KMS-11 (cell line): ENCODE results near the gene ZNF484.
"Not testable (repeated sequence)": the region's sequence is repeated elsewhere in the genome, so short reads cannot be mapped to it uniquely, and the experiment has no call there.

Experiments used
- H2AFZ ChIP-seq: fragments of 200-600 bp; sonication (generic); 2 replicates; pipeline ENCODE4 v1.6.1; 2016; ENCODE audit warnings: antibody characterized with exemption, mixed run types, low read depth
- H3K27ac ChIP-seq: fragments of 200-600 bp; sonication (generic); 2 replicates; pipeline ENCODE4 v1.6.1; 2016; ENCODE audit warnings: mild to moderate bottlenecking, mixed run types
- H3K27me3 ChIP-seq: fragments of 200-600 bp; sonication (generic); 2 replicates; pipeline ENCODE4 v1.6.1; 2017; ENCODE audit warnings: mild to moderate bottlenecking, low read depth, mixed run types, moderate library complexity; ENCODE audit not compliant: insufficient read depth
- H3K36me3 ChIP-seq: fragments of 200-600 bp; sonication (generic); 2 replicates; pipeline ENCODE4 v1.6.1; 2017; ENCODE audit warnings: mild to moderate bottlenecking, mixed run types; ENCODE audit not compliant: insufficient read depth
- H3K4me1 ChIP-seq: fragments of 200-600 bp; sonication (generic); 2 replicates; pipeline ENCODE4 v1.6.1; 2016; ENCODE audit warnings: mild to moderate bottlenecking, low read depth, mixed run types; ENCODE audit not compliant: poor library complexity, severe bottlenecking
- H3K4me2 ChIP-seq: fragments of 200-600 bp; sonication (generic); 2 replicates; pipeline ENCODE4 v1.7.0; 2016; ENCODE audit warnings: mild to moderate bottlenecking, mixed run types
- H3K4me3 ChIP-seq: fragments of 200-600 bp; sonication (generic); IDR thresholded peaks from 2 replicates; pipeline ENCODE4 v1.6.1; 2017; ENCODE audit warnings: low read depth, low read length, mixed read lengths; ENCODE audit not compliant: insufficient read depth
- H3K79me2 ChIP-seq: fragments of 200-600 bp; sonication (generic); 2 replicates; pipeline ENCODE4 v1.6.1; 2016; ENCODE audit warnings: low read depth, mixed run types; ENCODE audit not compliant: insufficient read depth
- H3K9ac ChIP-seq: fragments of 200-600 bp; sonication (generic); 2 replicates; pipeline ENCODE4 v1.6.1; 2016; ENCODE audit warnings: mild to moderate bottlenecking, mixed run types
- H4K20me1 ChIP-seq: fragments of 200-600 bp; sonication (generic); 2 replicates; pipeline ENCODE4 v1.6.1; 2016; ENCODE audit warnings: mild to moderate bottlenecking, mixed run types; ENCODE audit not compliant: insufficient read depth
- CTCF ChIP-seq: fragments of 200-600 bp; sonication (generic); conservative IDR thresholded peaks from 2 replicates; pipeline ENCODE4 v1.6.1; 2017; ENCODE audit warnings: low read depth, mild to moderate bottlenecking, antibody characterized with exemption, low read length, moderate library complexity, mixed read lengths

ZNF484 gene

GRCh38 chr9:92877531-92878430 is at the start of gene ZNF484:
Gene ZNF484, minus strand, starts transcription at chr9:92878038. Its CDS starts 3,009 bp downstream, at chr9:92875029.
- Histone ChIP-seq H2AFZ (peak within 1 kb of the TSS; percentile 90), H3K36me3 (no peaks in the 10 kb centered on the region), H3K4me1 (peaks cover 30% of the 10 kb centered on the region), H3K27me3 (no peaks in the 10 kb centered on the region), H3K4me2 (peak within 1 kb of the TSS; percentile 89), H3K9ac (peak within 1 kb of the TSS; percentile 76), H3K27ac (peak within 1 kb of the TSS; percentile 51), H3K4me3 (no peak within 1 kb of the TSS), H4K20me1 (no peaks in the 10 kb centered on the region), H3K79me2 (peaks cover 41% of the 10 kb centered on the region)
- no peak for TF ChIP-seq CTCF

- Histone ChIP-seq H3K36me3 (no peaks in the 10 kb centered on the region), H3K27me3 (no peaks in the 10 kb centered on the region), H3K9ac (no peak overlapping the region), H3K4me2 (no peak overlapping the region), H2AFZ (no peak overlapping the region), H3K79me2 (no peaks in the 10 kb centered on the region), H3K4me1 (no peaks in the 10 kb centered on the region), H3K4me3 (no peak overlapping the region), H4K20me1 (no peaks in the 10 kb centered on the region), H3K27ac (no peak overlapping the region)
- no peak for TF ChIP-seq CTCF
These were observed 42.6 kb upstream of the ZNF484 start for GRCh38 chr9:92920437-92920836.

GRCh38 chr9:92917176-92917800 is 39.5 kb upstream of the ZNF484 start:
- H3K27ac ChIP-seq: no peak overlapping the region
- H3K4me1 ChIP-seq: no peaks in the 10 kb centered on the region
- no peak overlapping the region for H3K9ac ChIP-seq
- no peaks in the 10 kb centered on the region for H3K27me3 ChIP-seq
- no peaks in the 10 kb centered on the region for H3K79me2 ChIP-seq
- H3K4me2 ChIP-seq: no peak overlapping the region
- no peaks in the 10 kb centered on the region for H3K36me3 ChIP-seq
- TF ChIP-seq CTCF: no peak
- H4K20me1 ChIP-seq: no peaks in the 10 kb centered on the region
- no peak overlapping the region for H3K4me3 ChIP-seq
- no peak overlapping the region for H2AFZ ChIP-seq

- no peak overlapping the region for H3K4me3 ChIP-seq
- H3K27ac ChIP-seq: no peak overlapping the region
- peaks cover 9% of the 10 kb centered on the region for H3K4me1 ChIP-seq
- H3K9ac ChIP-seq: no peak overlapping the region
- H3K36me3 ChIP-seq: no peaks in the 10 kb centered on the region
- no peak overlapping the region for H3K4me2 ChIP-seq
- no peak overlapping the region for H2AFZ ChIP-seq
- H3K27me3 ChIP-seq: no peaks in the 10 kb centered on the region
- H3K79me2 ChIP-seq: no peaks in the 10 kb centered on the region
- no peaks in the 10 kb centered on the region for H4K20me1 ChIP-seq
- no peak for TF ChIP-seq CTCF
These were observed 34.0 kb upstream of the ZNF484 start for GRCh38 chr9:92911511-92912475.

- not testable (repeated sequence) for H3K27ac ChIP-seq, H4K20me1 ChIP-seq, H3K9ac ChIP-seq, H3K36me3 ChIP-seq, H3K4me1 ChIP-seq, H3K4me2 ChIP-seq, H3K79me2 ChIP-seq, H3K27me3 ChIP-seq, H2AFZ ChIP-seq, H3K4me3 ChIP-seq
These were observed 27.3 kb upstream of the ZNF484 start for GRCh38 chr9:92905137-92905536.
